H1 (cell line): ENCODE measurements around the gene ETS1. TPM values are rescaled to one million over a fixed set of nuclear protein-coding genes. Genes with fewer than 3 reads are reported as not detected.

Source experiments
- CTCF ChIA-PET: fragments of 300-600 bp; sonication (Branson Sonifier 250); formaldehyde crosslinking; loops from one replicate; lab custom pipeline; 2021; ENCODE audit not compliant: partially characterized antibody; lab: Charles Lee
- POLR2A ChIA-PET: fragments of 300-600 bp; sonication (Branson Sonifier 250); formaldehyde crosslinking; loops from one replicate; lab custom pipeline; 2021; ENCODE audit warnings: inconsistent platforms; ENCODE audit not compliant: partially characterized antibody; lab: Charles Lee
- DNase-seq, 2 experiments: peaks; one replicate each; pipeline versions ENCODE4 v3.0.0 to v3.0.0-alpha.2; 2010 to 2022; ENCODE audit warnings: low spot score in 2 of 2, low read depth in 1 of 2, mixed read lengths in 1 of 2
- FAIRE-seq: peaks from 2 replicates; lab custom pipeline; 2011; peaks lifted over from hg19 to GRCh38; lab: Jason Lieb, UNC
- H2AFZ ChIP-seq: 2 replicates; pipeline ENCODE4 v1.8.1; 2012; ENCODE audit warnings: low read length, inconsistent platforms
- H2AK5ac ChIP-seq: 2 replicates; pipeline ENCODE4 v1.6.1; 2013; ENCODE audit warnings: low read depth, low read length
- H2BK120ac ChIP-seq: replicated peaks from 2 replicates; pipeline ENCODE3; 2013; ENCODE audit warnings: low read depth, low read length, inconsistent platforms
- H2BK12ac ChIP-seq: 2 replicates; pipeline ENCODE4 v1.6.1; 2013; ENCODE audit warnings: low read depth, low read length
- H2BK15ac ChIP-seq: 2 replicates; pipeline ENCODE4 v1.6.1; 2013; ENCODE audit warnings: low read length
- H2BK20ac ChIP-seq: 2 replicates; pipeline ENCODE4 v1.6.1; 2013; ENCODE audit warnings: low read length
- H2BK5ac ChIP-seq: 2 replicates; pipeline ENCODE4 v1.6.1; 2013; ENCODE audit warnings: low read depth, low read length
- H3K14ac ChIP-seq: 2 replicates; pipeline ENCODE4 v1.6.1; 2013; ENCODE audit warnings: inconsistent platforms; ENCODE audit not compliant: insufficient read length
- H3K18ac ChIP-seq: 2 replicates; pipeline ENCODE4 v1.6.1; 2013; ENCODE audit warnings: low read length; ENCODE audit errors: extremely low read depth
- H3K23ac ChIP-seq: 2 replicates; pipeline ENCODE4 v1.6.1; 2013; ENCODE audit warnings: inconsistent platforms; ENCODE audit not compliant: insufficient read length
- H3K23me2 ChIP-seq: 2 replicates; pipeline ENCODE4 v1.6.1; 2013; ENCODE audit warnings: low read depth, low read length
- H3K27ac ChIP-seq: 2 replicates; pipeline ENCODE4 v1.6.1; 2011; ENCODE audit warnings: low read depth, low read length, inconsistent platforms
- H3K27me3 ChIP-seq, 4 experiments: replicated peaks in 1 of 4; 1 replicate in 1 of 4; 2 replicates in 3 of 4; pipeline versions ENCODE4 v1.6.1 to v1.8.1; 2011 to 2013; ENCODE audit warnings: low read length in 3 of 4, mild to moderate bottlenecking in 3 of 4, inconsistent platforms in 2 of 4, mixed read lengths in 2 of 4, moderate library complexity in 1 of 4; ENCODE audit not compliant: control insufficient read depth in 3 of 4, insufficient read depth in 3 of 4; ENCODE audit errors: extremely low read depth in 1 of 4
- H3K36me3 ChIP-seq, 4 experiments: 2 replicates each; pipeline versions ENCODE4 v1.6.1 to v1.8.1; 2011 to 2013; ENCODE audit warnings: mild to moderate bottlenecking in 4 of 4, low read length in 3 of 4, moderate library complexity in 2 of 4, control low read depth in 1 of 4, inconsistent platforms in 1 of 4; ENCODE audit not compliant: insufficient read depth in 4 of 4, control insufficient read depth in 2 of 4
- H3K4ac ChIP-seq: replicated peaks from 2 replicates; pipeline ENCODE3; 2013; ENCODE audit warnings: low read length, low read depth, mixed read lengths, inconsistent platforms; ENCODE audit not compliant: insufficient read length
- H3K4me1 ChIP-seq, 4 experiments: replicated peaks in 1 of 4; 1 replicate in 1 of 4; 2 replicates in 3 of 4; pipeline versions ENCODE4 v1.6.1 to v1.8.1; 2011 to 2013; ENCODE audit warnings: low read length in 3 of 4, inconsistent platforms in 2 of 4, mixed read lengths in 1 of 4; ENCODE audit not compliant: insufficient read depth in 4 of 4, control insufficient read depth in 3 of 4
- H3K4me2 ChIP-seq, 2 experiments: 2 replicates each; pipeline versions ENCODE4 v1.6.1 to v1.8.1; 2011 to 2013; ENCODE audit warnings: low read depth in 2 of 2, low read length in 2 of 2, control low read depth in 1 of 2, inconsistent platforms in 1 of 2, mild to moderate bottlenecking in 1 of 2; ENCODE audit not compliant: insufficient read depth in 1 of 2
- H3K4me3 ChIP-seq, 4 experiments: fragments of 200-600, 300-600 bp in 1 of 4; sonication (generic), shearing (Covaris generic), sonication (Bioruptor Twin) in 1 of 4; 2 replicates each; pipeline versions ENCODE4 v1.5.1 to v1.8.1; 2011 to 2016; ENCODE audit warnings: low read length in 4 of 4, low read depth in 3 of 4, control low read depth in 2 of 4, inconsistent platforms in 2 of 4, mild to moderate bottlenecking in 2 of 4, mixed read lengths in 1 of 4, moderate library complexity in 1 of 4; ENCODE audit not compliant: insufficient read depth in 2 of 4; ENCODE audit errors: extremely low read depth in 1 of 4
- H3K56ac ChIP-seq: replicated peaks from 2 replicates; pipeline ENCODE3; 2013; ENCODE audit warnings: low read depth, mild to moderate bottlenecking, mixed read lengths, low read length, inconsistent platforms; ENCODE audit not compliant: insufficient read length
- H3K79me1 ChIP-seq: 2 replicates; pipeline ENCODE4 v1.6.1; 2013; ENCODE audit warnings: low read depth, low read length, control low read depth
- H3K79me2 ChIP-seq, 2 experiments: 2 replicates each; pipeline versions ENCODE4 v1.6.1 to v1.8.1; 2012 to 2013; ENCODE audit warnings: low read length in 2 of 2, mild to moderate bottlenecking in 2 of 2, inconsistent platforms in 1 of 2; ENCODE audit not compliant: insufficient read depth in 2 of 2, control insufficient read depth in 1 of 2
- H3K9ac ChIP-seq, 4 experiments: replicated peaks in 1 of 4; 1 replicate in 1 of 4; 2 replicates in 3 of 4; pipeline versions ENCODE4 v1.6.1 to v1.8.1; 2011 to 2013; ENCODE audit warnings: low read depth in 3 of 4, low read length in 3 of 4, control low read depth in 2 of 4, mild to moderate bottlenecking in 2 of 4, moderate library complexity in 2 of 4, inconsistent platforms in 1 of 4; ENCODE audit errors: extremely low read depth in 1 of 4
- H3K9me3 ChIP-seq, 2 experiments: 2 replicates each; pipeline versions ENCODE4 v1.6.1 to v1.8.1; 2012 to 2013; ENCODE audit warnings: mild to moderate bottlenecking in 2 of 2, moderate library complexity in 2 of 2, control low read depth in 1 of 2, inconsistent platforms in 1 of 2, low read depth in 1 of 2, low read length in 1 of 2, mixed read lengths in 1 of 2; ENCODE audit not compliant: insufficient read depth in 2 of 2
- H4K20me1 ChIP-seq, 2 experiments: replicated peaks in 1 of 2; 2 replicates each; pipeline versions ENCODE3 to v1.8.1; 2011 to 2013; ENCODE audit warnings: inconsistent platforms in 2 of 2, low read length in 2 of 2, mild to moderate bottlenecking in 1 of 2; ENCODE audit not compliant: insufficient read depth in 2 of 2, control insufficient read depth in 1 of 2
- H4K5ac ChIP-seq: 2 replicates; pipeline ENCODE4 v1.6.1; 2013; ENCODE audit warnings: low read length, low read depth, mixed read lengths, inconsistent platforms; ENCODE audit not compliant: insufficient read length
- H4K8ac ChIP-seq: 2 replicates; pipeline ENCODE4 v1.8.0; 2013; ENCODE audit warnings: mild to moderate bottlenecking, moderate library complexity, low read length, inconsistent platforms; ENCODE audit not compliant: insufficient read depth; ENCODE audit errors: extremely low read depth
- H4K91ac ChIP-seq: replicated peaks from 2 replicates; pipeline ENCODE3; 2013; ENCODE audit warnings: low read length, mixed read lengths, inconsistent platforms; ENCODE audit not compliant: insufficient read length
- BACH1 ChIP-seq: IDR thresholded peaks from 2 replicates; pipeline ENCODE4 v1.6.1; 2012; ENCODE audit warnings: low read length, improper control_type of control experiment
- CBX8 ChIP-seq: fragments of 300-800, 300-1000 bp; sonication (generic); IDR thresholded peaks from 2 replicates; pipeline ENCODE4 v1.7.1; 2016; ENCODE audit warnings: low read depth, low read length, borderline replicate concordance
- EP300 ChIP-seq, 2 experiments: IDR thresholded peaks; 1 replicate in 1 of 2; 2 replicates in 1 of 2; pipeline ENCODE4 v1.6.1; 2011 to 2012; ENCODE audit warnings: low read depth in 2 of 2, low read length in 2 of 2, mild to moderate bottlenecking in 2 of 2, borderline replicate concordance in 1 of 2, inconsistent platforms in 1 of 2, moderate library complexity in 1 of 2
- HDAC2 ChIP-seq, 2 experiments: fragments of 300-600 bp in 1 of 2; sonication (generic) in 1 of 2; IDR thresholded peaks; 2 replicates each; pipeline ENCODE4 v1.6.1; 2011 to 2012; ENCODE audit warnings: low read depth in 2 of 2, low read length in 2 of 2, mild to moderate bottlenecking in 2 of 2, moderate library complexity in 2 of 2, borderline replicate concordance in 1 of 2, inconsistent platforms in 1 of 2
- JUN ChIP-seq: IDR thresholded peaks from 2 replicates; pipeline ENCODE4 v1.6.1; 2011; ENCODE audit warnings: low read depth, mild to moderate bottlenecking, improper control_type of control experiment, low read length
- KDM4A ChIP-seq: IDR thresholded peaks from one replicate; pipeline ENCODE4 v1.7.1; 2012; ENCODE audit warnings: low read depth, mild to moderate bottlenecking, moderate library complexity, low read length, inconsistent platforms; ENCODE audit not compliant: severe bottlenecking
- RNF2 ChIP-seq: fragments of 200-900, 300-1000 bp; sonication (generic); IDR thresholded peaks from 2 replicates; pipeline ENCODE4 v1.7.1; 2016; ENCODE audit warnings: borderline replicate concordance, low read depth, mild to moderate bottlenecking, antibody characterized with exemption, low read length; ENCODE audit not compliant: poor library complexity, severe bottlenecking; ENCODE audit errors: missing control alignments
- SP1 ChIP-seq: IDR thresholded peaks from 2 replicates; pipeline ENCODE4 v1.6.1; 2011; ENCODE audit warnings: low read depth, low read length
- TBP ChIP-seq: IDR thresholded peaks from 2 replicates; pipeline ENCODE4 v1.6.1; 2011; ENCODE audit warnings: low read depth, low read length, improper control_type of control experiment
- WGBS, 2 experiments: shearing (Covaris generic) in 1 of 2; methylation state at CpG; one replicate each; pipeline versions ENCODE4 v1.1.6 to v1.1.7; 2013 to 2015; ENCODE audit warnings: low lambda C conversion rate in 2 of 2, mixed read lengths in 2 of 2, inconsistent platforms in 1 of 2, low coverage in 1 of 2, missing lambda C conversion rate in 1 of 2; ENCODE audit not compliant: insufficient replicate concordance in 2 of 2, insufficient coverage in 1 of 2, insufficient read length in 1 of 2; ENCODE audit errors: extremely low coverage in 1 of 2, missing lambda C conversion rate in 1 of 2; 5-methylcytosine and 5-hydroxymethylcytosine counted together
- polyA plus RNA-seq, 7 experiments: library from polyadenylated mRNA; depleted of rRNA in 3 of 7; stranded (reverse) in 5 of 7; unstranded in 2 of 7; fragments of >200 nt in 5 of 7; fragments of 200-250 nt in 2 of 7; gene quantifications; 1 replicate in 5 of 7; 2 replicates in 1 of 7; 4 replicates in 1 of 7; pipeline versions ENCODE4 v1.2.1 to v1.2.3, GENCODE V29; 2011 to 2013; ENCODE audit warnings: missing spikeins in 2 of 7, mixed read lengths in 2 of 7
- total RNA-seq: library from RNA; stranded (reverse); fragmentation: NEBNext Ultra II Directional; extraction: Animal tissue kit (Norgen Biotek cat#: 25700); gene quantifications from 2 replicates; pipeline ENCODE4 v1.2.1, GENCODE V29; 2021
- TF ChIP-seq, protein P1 (sequence below): IDR thresholded peaks from 2 replicates; pipeline ENCODE4 v1.6.1; 2011; ENCODE audit warnings: low read depth, mild to moderate bottlenecking, low read length; ENCODE audit not compliant: insufficient read depth

ETS1 gene
- total and polyA plus RNA-seq, 2 of the 8 experiments (the other 6 are each of a cell fraction or from before 2014, with no cell fraction given), result 10.0 to 35.3 TPM

DNA sequence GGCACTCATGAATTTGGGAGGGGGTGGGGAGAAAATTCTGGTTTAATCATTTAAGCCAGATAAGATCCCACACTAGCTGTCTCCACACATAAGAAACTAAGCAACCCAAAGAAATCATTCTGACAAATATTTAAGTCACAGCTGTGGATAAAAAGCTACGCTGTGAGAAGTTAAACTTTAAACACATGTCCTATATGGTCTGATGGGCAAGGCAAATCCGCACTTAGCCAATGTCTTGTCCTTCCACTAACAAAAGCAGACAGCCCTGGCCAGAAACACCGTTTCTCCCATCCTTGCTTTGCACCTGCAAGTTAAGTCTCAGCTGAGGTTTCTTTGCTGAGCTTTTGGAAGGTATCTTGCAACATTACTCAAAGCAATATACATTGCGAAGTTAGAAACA, 68.0 kb downstream of the ETS1 start:
- Histone ChIP-seq H4K8ac (no peak overlapping the region), H3K4ac (no peak overlapping the region), H3K79me1 (no peaks in the 10 kb centered on the region; the same call in 1 of the 2 replicates), H3K18ac (no peak overlapping the region), H3K56ac (no peak overlapping the region), H3K4me3 (no peak overlapping the region), H2AK5ac (no peak overlapping the region), H2BK20ac (no peak overlapping the region), H3K27me3 (peaks cover 0 to 28% (median 13%) of the 10 kb centered on the region in 4 experiments; a peak in 6 of 7 replicates), H3K9ac (no peak overlapping the region), H3K4me2 (no peak overlapping the region), H2BK5ac (no peak overlapping the region), H3K27ac (no peak overlapping the region), H3K23me2 (peaks cover 5% of the 10 kb centered on the region; the same call in 1 of the 2 replicates), H4K5ac (no peak overlapping the region), H2BK12ac (no peak overlapping the region), H3K79me2 (peaks cover 0 to 7% of the 10 kb centered on the region in 2 experiments; a peak in 1 of 4 replicates), H3K23ac (no peak overlapping the region), H2AFZ (no peak overlapping the region), H2BK15ac (no peak overlapping the region), H3K9me3 (no peaks in the 10 kb centered on the region), H2BK120ac (no peak overlapping the region), H4K91ac (no peak overlapping the region), H4K20me1 (peaks cover 0 to 1% of the 10 kb centered on the region in 2 experiments), H3K4me1 (peaks cover 0 to 2% (median 0%) of the 10 kb centered on the region in 4 experiments; a peak in 3 of 7 replicates), H3K36me3 (no peaks in the 10 kb centered on the region), H3K14ac (no peak overlapping the region)
- POLR2A ChIA-PET, result interaction anchor here (1.4 kb wide), 1 partner anchor 11 kb away, joined by 3 read pairs; no protein-coding TSS in a partner anchor
- no peak for DNase-seq
- CTCF ChIA-PET, result interaction anchor here (0.5 to 2.5 kb wide), 9 partner anchors 11 to 362 kb away, joined by 3 to 7 read pairs (median 4); no protein-coding TSS in a partner anchor
- WGBS, 2 experiments, result 73% methylated on average over 4 of the region's 4 CpGs; no CpG with 5 or more reads in 1 of the 2 experiments
- FAIRE-seq, result no peak
- no peak for TF ChIP-seq TBP
- TF ChIP-seq, protein P1, sequence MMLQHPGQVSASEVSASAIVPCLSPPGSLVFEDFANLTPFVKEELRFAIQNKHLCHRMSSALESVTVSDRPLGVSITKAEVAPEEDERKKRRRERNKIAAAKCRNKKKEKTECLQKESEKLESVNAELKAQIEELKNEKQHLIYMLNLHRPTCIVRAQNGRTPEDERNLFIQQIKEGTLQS, result no peak
- TF ChIP-seq EP300 (IDR thresholded peaks at IDR 0.05; ENCODE audit: borderline replicate concordance in 1 of 2, low read depth in 2 of 2, low read length in 2 of 2), result no peak
- TF ChIP-seq SP1, result no peak
- no peak for TF ChIP-seq JUN
- no peak for TF ChIP-seq HDAC2 (IDR thresholded peaks at IDR 0.05; ENCODE audit: borderline replicate concordance in 1 of 2, low read depth in 2 of 2, low read length in 2 of 2)
- no peak for TF ChIP-seq KDM4A
- no peak for TF ChIP-seq BACH1
- no peak for TF ChIP-seq RNF2
- TF ChIP-seq CBX8, result no peak
